ENCODE data around the gene CLTC.

Gene CLTC

GRCh38 chr17:59712862-59713261 is 93.2 kb downstream of the CLTC start:
- TF ChIP-seq CTCF (IDR thresholded peaks at IDR 0.05; ENCODE audit: borderline replicate concordance, control extremely low read depth, extremely low read depth, insufficient read depth, missing control alignments) = no peak
- no peak for DNase-seq (ENCODE audit: low spot score)
- in situ Hi-C loops (cut with MboI; ENCODE audit: low sequenced_read_pairs, unreplicated experiment) = no loop called here

GRCh38 chr17:59714255-59714654 is 94.6 kb downstream of the CLTC start:
- no peak for DNase-seq (ENCODE audit: low spot score)
- in situ Hi-C loops (cut with MboI; ENCODE audit: low sequenced_read_pairs, unreplicated experiment) = no loop called here
- no peak for TF ChIP-seq CTCF (IDR thresholded peaks at IDR 0.05; ENCODE audit: borderline replicate concordance, control extremely low read depth, extremely low read depth, insufficient read depth, missing control alignments)

GRCh38 chr17:59716427-59716826 is 96.7 kb downstream of the CLTC start:
- no peak for TF ChIP-seq CTCF (IDR thresholded peaks at IDR 0.05; ENCODE audit: borderline replicate concordance, control extremely low read depth, extremely low read depth, insufficient read depth, missing control alignments)
- DNase-seq (ENCODE audit: low spot score) = no peak
- in situ Hi-C loops (cut with MboI; ENCODE audit: low sequenced_read_pairs, unreplicated experiment) = no loop called here

GRCh38 chr17:59719526-59719925 is 99.8 kb downstream of the CLTC start:
- in situ Hi-C loops (cut with MboI; ENCODE audit: low sequenced_read_pairs, unreplicated experiment) = no loop called here
- no peak for DNase-seq (ENCODE audit: low spot score)

GRCh38 chr17:59722623-59723022 is 102.9 kb downstream of the CLTC start:
- in situ Hi-C loops (cut with MboI; ENCODE audit: low sequenced_read_pairs, unreplicated experiment) = no loop called here
- DNase-seq (ENCODE audit: low spot score) = no peak
- TF ChIP-seq CTCF (IDR thresholded peaks at IDR 0.05; ENCODE audit: borderline replicate concordance, control extremely low read depth, extremely low read depth, insufficient read depth, missing control alignments) = no peak

More at GRCh38 chr17:59719526-59719925, 99.8 kb downstream of the CLTC start:
- TF ChIP-seq CTCF (IDR thresholded peaks at IDR 0.05; ENCODE audit: borderline replicate concordance, control extremely low read depth, extremely low read depth, insufficient read depth, missing control alignments) = no peak

GRCh38 chr17:59723041-59723440 is 103.3 kb downstream of the CLTC start:
- TF ChIP-seq CTCF (IDR thresholded peaks at IDR 0.05; ENCODE audit: borderline replicate concordance, control extremely low read depth, extremely low read depth, insufficient read depth, missing control alignments) = no peak
- in situ Hi-C loops (cut with MboI; ENCODE audit: low sequenced_read_pairs, unreplicated experiment) = no loop called here
- no peak for DNase-seq (ENCODE audit: low spot score)

GRCh38 chr17:59723607-59724006 is 103.9 kb downstream of the CLTC start:
- in situ Hi-C loops (cut with MboI; ENCODE audit: low sequenced_read_pairs, unreplicated experiment) = no loop called here
- DNase-seq (ENCODE audit: low spot score) = no peak
- no peak for TF ChIP-seq CTCF (IDR thresholded peaks at IDR 0.05; ENCODE audit: borderline replicate concordance, control extremely low read depth, extremely low read depth, insufficient read depth, missing control alignments)
